GM21515 (cell line): ENCODE measurements around the gene PACS1.
"Not testable (repeated sequence)": the region's sequence is repeated elsewhere in the genome, so short reads cannot be mapped to it uniquely, and the experiment has no call there.

ENCODE experiments used
- ATAC-seq: cut with Tn5 transposase; IDR thresholded peaks from one replicate; pipeline ENCODE4 v1.9.1; 2021; ENCODE audit not compliant: unreplicated experiment

PACS1 gene

DNA sequence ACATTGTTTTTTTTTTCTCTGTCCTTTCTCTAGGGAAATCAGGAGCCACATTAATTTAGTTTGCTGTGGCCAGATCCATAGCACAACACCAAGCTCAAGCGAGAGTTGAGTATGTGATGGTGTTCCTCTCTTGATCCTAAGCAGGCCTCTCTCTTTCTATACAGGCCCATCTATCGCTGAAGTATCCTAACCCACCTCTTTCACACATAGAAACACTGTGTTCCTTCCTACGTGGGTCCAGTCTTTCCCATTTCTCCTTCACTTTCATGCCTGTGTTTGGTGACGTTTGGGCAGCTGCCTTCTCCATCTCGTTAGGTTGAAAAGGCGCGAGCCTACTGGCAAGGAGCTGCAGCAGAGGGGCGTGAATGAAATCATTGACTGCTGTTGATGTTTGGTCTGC lies 2.4 kb downstream of the PACS1 start:
- ATAC-seq: no peak

DNA sequence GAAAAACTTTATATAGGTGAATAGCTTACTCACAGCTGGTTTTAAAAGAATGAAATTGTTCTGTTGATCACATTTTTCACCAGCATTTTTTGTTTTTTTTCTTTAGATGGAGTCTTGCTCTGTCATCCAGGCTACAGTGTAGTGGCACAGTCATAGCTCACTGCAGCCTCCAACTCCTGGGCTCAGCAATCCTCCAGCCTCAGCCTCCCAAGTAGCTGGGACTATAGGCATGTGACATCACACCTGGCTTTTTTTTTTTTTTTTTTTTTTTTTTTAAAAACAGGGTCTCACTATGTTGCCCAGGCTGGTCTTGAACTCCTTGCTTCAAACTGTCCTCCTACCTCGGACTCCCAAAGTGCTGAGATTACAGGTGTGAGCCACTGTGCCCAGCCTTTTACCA lies 3.6 kb downstream of the PACS1 start:
- ATAC-seq: no peak

DNA sequence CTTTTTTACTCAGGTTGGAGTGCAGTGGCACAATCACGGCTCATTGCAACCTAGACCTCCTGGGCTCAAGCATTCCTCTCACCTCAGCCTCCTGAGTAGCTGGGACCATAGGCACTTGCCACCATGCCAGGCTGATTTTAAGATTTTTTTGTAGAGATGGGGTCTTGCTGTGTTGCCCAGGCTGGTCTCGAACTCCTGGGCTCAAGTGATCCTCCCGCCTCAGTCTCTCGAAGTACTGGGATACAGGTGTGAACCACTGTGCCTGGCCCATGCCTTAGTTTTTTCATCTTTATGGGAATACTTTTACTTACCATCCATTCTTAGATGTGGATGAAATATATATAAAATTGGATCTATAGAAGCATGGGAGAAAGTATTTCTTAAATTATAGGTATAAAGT lies 5.2 kb downstream of the PACS1 start:
- no peak for ATAC-seq

DNA sequence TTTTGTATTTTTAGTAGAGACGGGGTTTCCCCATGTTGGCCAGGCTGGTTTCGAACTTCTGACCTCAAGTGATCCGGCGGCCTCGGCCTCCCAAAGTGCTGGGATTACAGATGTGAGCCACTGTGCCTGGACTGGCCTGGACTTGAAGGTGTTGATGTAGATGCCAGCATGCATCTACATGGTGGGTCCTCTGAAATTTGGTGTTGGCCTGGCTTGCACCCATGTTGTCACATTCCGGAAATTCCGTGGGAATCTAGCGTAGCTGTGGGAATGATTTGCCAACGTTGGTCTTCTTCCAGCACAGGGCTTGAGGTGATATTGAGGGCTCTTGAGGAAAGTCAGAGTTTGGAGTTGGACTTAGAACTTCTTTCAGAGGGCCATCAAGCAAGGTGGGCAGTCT lies 6.5 kb downstream of the PACS1 start:
- no peak for ATAC-seq

DNA sequence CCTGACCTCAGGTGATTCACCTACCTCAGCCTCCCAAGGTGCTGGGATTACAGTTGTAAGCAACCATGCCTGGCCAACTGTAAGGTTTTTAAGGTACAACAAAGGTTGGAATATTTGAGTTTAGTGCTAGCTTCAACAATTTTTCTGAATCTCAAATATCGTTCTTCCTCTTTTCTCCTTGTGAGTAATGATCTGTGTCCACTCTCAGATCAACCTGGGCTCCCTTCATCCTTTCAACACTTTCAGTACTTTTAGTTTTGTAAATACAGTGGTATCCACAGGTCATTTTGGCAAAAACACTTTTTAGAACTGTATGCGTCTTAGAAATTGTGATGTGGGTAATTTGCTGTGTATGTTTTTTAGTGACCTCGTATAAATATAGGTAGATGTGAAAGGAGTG lies 7.9 kb downstream of the PACS1 start:
- no peak for ATAC-seq

DNA sequence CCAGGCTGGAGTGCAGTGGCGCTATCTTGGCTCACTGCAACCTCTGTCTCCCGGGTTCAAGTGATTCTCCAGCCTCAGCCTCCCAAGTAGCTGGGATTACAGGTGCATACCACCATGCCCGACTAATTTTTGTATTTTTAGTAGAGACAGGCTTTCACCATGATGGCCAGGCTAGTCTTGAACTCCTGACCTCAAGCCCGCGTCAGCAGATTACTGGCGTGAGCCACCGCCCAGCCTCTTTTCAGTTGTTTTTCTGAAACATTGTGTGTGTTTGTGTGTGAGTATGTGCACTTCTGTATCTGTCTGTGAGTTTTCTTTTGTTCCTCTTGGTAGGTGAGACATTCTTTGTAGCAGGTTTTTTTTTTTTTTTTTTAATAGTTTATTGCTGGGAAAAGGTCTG lies 8.9 kb downstream of the PACS1 start:
- ATAC-seq: not testable (repeated sequence)

DNA sequence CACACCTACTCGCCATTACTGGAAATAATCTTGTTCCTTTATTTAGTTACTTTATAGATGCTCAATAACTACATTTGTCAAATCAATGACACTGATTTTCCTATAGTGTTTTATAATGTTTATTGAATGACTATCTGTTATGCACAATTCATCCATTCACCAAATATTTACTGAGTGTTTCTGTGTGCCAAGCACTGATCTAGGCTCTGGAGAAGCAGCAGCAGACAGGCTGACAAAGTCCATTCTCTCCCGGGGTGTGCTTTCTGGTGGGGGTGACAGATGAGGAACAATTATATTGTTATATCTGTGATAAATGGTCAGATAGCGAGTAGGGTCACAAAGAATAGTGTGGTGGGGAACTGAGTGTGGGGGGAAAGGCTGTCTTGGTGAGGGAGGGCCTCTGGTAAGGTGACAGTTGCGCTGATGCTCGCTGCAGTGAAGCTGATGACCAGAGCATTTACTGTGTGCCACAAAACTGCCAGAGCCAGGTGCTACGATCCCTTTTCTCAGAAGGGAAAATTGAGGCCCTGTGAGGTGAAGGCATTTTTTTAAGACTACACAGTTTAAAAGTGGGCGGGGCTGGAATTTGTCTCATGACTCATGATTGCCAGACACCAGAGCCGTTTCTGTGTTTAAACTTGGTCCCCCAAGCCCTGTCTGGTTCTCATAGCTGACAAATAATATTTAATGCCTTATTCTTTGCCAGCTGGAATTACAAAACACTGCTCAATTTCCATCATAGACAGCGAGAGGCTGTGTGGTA lies 10.2 kb downstream of the PACS1 start:
- no peak for ATAC-seq

DNA sequence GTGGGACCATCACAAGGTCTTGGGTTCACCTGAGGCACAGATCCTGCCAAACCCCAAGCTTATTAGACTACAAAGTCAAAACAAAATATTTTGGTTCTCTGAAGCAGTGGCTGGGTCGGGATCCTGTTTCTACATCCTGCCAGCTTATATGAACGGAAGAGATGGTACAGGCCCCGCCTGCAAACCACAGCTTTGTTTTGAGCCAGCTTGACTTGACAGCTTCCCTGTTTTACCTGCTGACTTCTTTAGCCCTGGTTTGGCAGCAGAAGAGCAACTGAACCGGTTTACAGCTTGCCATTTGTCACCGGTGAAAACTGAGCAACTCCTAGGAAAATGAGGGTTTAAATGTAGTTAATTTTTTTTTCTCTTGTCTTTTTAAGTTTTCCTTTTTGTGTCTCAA lies 11.4 kb downstream of the PACS1 start:
- ATAC-seq: peak; percentile 62

DNA sequence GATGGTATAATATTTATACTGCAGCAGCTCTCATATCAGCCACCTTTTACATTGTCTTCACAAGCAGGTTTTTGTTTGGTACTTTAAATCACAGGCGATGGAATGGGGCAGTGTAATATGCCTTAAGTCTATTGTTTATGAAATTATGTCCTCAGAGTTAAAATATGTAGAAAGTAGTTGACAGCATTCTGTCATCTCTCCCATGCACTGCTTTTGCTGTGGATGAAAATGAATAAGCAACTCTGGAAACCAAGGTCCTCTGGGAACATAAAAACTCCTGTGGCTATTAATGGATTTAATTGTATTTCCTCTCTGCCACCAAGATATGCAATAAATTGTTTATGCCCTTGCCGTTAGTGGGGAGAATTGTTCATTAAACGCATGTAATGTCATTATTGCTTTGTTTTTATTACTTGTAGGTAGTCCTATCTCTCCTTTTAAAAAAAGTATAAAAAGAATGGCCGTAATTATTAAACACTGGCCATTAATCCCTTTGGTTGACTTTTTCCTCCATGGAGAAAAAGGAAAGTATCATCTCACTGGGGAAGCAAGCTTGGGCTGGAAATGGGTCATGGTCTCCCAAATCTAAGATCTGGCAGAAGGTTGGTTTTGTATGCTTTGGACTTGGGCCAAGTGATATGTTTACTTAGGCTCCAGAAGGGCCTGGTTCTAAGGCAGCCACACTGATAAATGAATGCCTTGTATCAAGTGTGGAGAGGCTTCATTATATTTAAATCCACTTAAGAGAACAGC lies 13.1 kb downstream of the PACS1 start:
- no peak for ATAC-seq

DNA sequence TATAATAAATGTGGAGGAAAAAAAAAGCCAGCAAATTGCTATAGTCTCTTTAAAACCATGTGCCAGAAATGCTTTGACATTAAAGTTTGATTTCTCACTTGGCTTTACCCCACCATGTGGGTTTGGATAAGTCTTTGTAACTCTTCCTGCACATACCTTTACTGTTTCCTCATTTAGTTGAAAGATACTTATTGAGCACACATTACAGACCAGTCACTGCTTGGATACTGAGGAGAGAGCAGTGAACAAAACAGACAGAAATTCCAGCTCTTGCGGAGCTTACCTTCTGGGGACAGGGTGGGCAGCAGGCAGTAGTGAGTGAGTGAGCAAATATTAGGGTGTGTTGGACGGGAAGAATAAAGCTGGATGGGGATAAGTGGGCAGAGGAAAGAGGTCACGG lies 13.7 kb downstream of the PACS1 start:
- no peak for ATAC-seq

DNA sequence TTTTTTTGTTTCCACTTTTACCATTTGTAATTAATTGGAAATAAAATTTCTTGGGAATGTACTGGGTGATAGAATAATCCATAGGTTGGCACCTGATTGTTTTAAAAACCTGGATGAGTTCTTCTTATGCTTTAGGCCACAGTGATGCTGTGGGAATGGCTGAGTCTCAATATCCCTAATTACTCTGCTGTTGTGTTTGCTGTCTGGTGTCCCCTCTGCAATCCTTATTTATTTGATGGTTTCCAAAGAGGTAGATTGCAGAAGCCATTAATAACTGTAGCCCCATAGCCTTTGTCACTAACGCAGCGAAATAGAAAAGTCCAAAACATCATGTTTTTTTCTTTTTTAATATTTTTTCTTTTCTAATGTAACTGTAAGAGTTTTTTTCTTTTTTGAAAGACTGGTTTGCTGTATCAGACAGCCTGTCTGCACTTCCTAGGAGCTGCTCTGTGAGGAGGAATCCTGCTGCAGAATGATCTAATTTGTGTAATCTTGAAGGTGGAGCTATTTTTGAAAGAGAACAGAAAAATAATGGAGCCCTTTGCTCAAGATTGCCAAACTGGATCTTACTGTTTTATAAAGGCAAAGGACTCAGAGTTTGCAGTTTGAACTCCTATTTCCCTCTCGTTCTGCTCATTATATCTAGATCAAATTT lies 14.9 kb downstream of the PACS1 start:
- ATAC-seq: no peak

DNA sequence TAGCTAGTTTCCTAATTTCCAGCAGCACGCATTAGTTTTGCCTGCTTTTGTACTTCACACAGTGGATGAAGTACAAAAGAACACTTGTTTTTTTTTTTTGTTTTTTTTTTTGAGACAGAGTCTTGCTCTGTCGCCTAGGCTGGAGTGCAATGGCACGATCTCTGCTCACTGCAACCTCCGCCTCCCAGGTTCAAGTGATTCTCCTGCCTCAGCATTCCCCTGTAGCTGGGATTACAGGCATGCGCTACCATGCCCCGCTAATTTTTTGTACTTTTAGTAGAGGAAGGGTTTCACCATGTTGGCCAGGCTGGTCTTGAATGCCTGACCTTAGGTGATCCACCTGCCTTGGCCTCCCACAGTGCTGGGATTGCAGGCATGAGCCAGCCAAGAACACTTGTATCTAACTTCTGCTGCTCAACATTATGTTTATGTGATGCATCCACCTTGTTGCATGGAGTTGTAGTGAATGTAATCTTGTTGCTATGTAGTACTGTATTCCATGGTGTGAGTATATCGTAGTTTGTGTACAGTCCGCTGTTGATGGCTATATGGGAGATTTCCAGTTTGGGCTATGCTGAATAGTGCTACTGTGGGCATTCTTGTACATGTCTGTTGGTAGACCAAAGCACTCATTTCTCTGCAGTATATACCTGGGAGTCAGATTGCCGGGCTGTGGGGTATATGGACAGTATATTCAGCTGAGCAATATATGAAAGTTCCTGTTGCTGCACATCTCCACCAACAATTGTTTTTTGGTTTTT lies 17.3 kb downstream of the PACS1 start:
- no peak for ATAC-seq

DNA sequence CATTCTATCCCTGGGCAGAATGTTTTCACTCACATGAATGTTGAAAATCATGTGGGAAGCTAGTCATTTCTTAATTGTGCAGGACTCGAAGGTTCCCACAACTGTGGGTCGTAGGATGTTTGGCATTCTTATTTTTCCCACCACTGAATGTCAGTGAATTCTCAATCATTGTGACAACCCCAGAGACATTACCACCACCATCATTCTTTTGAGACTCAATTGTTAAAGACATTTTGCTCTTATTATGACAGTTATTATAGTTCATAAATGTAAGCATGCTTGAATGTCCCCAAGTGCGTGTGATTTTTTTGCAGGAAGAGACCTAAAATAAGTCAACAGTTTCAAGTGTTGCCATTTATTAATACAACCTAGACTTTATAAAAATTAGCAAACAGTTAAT lies 19.0 kb downstream of the PACS1 start:
- ATAC-seq: no peak

DNA sequence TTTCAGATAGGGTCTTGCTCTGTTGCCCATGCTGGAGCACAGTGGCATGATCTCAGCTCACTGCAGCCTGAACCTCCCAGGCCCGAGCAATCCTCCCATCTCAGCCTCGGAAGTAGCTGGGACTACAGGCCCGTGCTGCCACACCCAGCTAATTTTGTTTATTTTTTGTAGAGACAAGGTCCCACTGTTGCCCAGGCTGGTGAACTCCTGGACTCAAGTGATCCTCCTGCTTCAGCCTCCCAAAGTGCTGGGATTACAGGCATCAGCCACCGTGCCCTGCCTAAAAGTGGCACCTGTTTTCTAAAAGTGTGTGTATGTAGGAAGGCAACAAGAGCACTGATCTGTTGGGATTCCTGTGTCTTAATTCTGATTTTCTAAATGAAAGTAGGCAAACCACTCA lies 20.2 kb downstream of the PACS1 start:
- no peak for ATAC-seq

DNA sequence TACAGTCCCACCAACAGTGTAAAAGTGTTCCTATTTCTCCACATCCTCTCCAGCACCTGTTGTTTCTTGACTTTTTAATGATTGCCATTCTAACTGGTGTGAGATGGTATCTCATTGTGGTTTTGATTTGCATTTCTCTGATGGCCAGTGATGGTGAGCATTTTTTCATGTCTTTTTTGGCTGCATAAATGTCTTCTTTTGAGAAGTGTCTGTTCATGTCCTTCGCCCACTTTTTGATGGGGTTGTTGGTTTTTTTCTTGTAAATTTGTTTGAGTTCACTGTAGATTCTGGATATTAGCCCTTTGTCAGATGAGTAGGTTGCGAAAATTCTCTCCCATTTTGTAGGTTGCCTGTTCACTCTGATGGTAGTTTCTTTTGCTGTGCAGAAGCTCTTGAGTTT lies 22.1 kb downstream of the PACS1 start:
- not testable (repeated sequence) for ATAC-seq

DNA sequence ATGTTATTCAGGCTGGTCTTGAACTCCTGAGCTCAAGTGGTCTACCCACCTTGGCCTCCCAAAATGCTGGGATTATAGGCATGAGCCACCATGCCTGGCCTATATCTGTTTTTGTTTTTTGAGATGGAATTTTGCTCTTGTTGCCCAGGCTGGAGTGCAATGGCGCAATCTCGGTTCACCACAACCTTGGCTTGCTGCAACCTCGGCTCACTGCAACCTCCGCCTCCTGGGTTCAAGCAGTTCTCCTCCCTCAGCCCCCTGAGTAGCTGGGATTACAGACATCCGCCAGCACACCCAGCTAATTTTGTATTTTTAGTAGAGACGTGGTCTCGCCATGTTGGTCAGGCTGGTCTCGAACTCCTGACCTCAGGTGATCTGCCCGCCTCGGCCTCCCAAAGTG lies 29.7 kb downstream of the PACS1 start:
- ATAC-seq: not testable (repeated sequence)

DNA sequence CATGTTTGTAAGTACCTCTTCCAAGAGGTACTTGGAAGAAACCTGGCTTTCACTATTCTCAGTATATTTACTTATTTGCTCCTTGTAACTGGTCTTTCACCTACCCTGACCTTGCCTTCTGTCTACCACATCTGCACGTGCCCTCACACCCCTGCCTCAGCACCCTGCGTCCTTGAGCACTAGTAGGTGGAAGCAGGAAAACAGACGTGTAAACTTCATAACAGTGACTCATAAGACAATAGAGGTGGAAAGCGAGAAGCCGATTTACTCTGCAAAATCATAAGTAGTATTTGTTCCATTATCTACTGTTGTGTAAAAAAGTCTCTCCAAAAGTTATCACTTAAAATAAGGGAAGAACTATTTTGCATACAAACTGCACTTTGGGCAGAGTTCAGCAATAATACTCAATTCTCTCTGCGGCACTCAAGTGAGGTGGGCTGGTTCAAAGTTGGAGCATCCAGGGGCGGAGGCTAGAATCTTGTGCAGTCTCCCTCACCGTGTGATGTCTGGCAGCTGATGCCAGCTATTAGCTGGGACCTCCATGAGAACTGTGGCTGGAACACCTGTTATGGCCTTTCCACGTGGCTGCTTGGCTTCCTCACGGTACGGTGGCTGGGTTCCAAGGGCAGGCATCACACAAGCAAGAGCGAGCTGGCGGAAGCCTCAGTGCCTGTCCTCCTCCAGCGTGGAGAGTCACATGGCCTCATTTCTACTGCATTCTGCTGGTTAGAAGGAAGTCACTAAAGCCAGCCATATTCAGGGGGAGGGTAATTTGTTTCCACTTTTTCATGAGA lies 30.4 kb downstream of the PACS1 start:
- peak; percentile 71 for ATAC-seq

DNA sequence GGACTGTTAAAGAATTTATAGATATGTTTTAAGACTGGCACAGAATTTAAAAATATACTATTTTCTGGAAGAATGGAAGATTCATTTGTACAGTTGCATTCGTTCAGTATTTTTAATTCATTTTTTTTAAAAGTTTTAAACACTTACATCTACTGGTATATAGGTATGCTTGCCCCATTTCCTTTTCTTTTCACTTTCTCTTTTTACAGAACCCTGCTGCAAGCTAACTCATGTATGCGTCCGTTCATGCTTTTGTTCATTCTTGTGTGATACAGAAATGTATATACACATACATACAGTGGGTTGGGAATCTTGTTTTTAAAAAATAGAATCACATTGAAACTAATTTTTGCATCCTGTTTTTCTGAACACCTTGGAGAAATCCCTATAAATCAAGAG lies 31.0 kb downstream of the PACS1 start:
- peak; percentile 24 for ATAC-seq

DNA sequence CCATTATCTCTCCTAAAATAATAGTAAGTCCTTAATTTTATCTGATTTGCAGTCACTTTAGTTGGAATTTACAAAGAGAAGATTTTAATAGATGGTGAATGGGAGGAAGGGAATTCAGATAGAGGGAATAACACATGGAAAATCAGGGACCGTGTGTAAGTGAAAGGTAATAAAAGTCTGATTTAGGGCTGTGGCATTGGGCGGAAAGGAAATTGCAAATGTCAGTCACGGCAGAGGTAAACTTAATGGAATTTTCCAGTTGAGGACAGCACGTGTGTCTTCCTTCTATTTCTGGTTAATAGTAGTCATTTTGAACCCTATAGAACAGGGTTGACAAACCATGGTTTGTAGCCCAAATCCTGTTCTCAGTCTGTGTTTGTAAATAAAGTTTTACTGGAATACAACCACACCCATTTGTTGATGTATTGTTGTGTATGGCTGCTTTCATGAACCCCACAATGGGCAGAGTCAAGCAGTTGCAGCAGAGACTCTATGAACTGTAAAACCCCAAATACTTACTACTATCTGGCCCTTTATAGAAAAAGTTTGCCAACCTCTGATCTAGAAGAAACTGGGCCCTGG lies 34.1 kb downstream of the PACS1 start:
- ATAC-seq: no peak
